Right atrium auricular region (tissue), 2 donors: ENCODE results near the gene F13A1. TPM values are rescaled to one million over a fixed set of nuclear protein-coding genes. Genes with fewer than 3 reads are reported as not detected.

Source experiments
- DNase-seq: peaks from one replicate; pipeline ENCODE4 v3.0.0-alpha.2; 2019; ENCODE audit warnings: low spot score
- H3K27ac ChIP-seq, 2 donors: fragments of 200-600 bp; sonication (generic); 1 replicate in 1 of 2; 2 replicates in 1 of 2; pipeline ENCODE4 v1.5.1; 2016 to 2019
- H3K27me3 ChIP-seq, 2 donors: fragments of 200-600 bp; sonication (generic); one replicate each; pipeline versions ENCODE4 v1.5.1 to v1.6.0; 2017 to 2019
- H3K36me3 ChIP-seq: fragments of 200-600 bp; sonication (generic); one replicate; pipeline ENCODE4 v1.5.1; 2016
- H3K4me1 ChIP-seq, 2 donors: fragments of 200-600 bp; sonication (generic); one replicate each; pipeline versions ENCODE4 v1.5.1 to v1.6.0; 2017 to 2019
- H3K4me3 ChIP-seq, 2 donors: fragments of 200-600 bp; sonication (generic); 1 replicate in 1 of 2; 2 replicates in 1 of 2; pipeline ENCODE4 v1.5.1; 2017 to 2019; ENCODE audit warnings: mild to moderate bottlenecking in 1 of 2, moderate library complexity in 1 of 2
- H3K9me3 ChIP-seq, 2 donors: fragments of 200-600 bp; sonication (generic); one replicate each; pipeline ENCODE4 v1.5.1; 2019
- total RNA-seq, 2 donors: library from RNA; depleted of rRNA; stranded (reverse); fragments of >200 nt; gene quantifications; one replicate each; pipeline ENCODE4 v1.1.0, GENCODE V29; 2016
- TF ChIP-seq, protein P1 (sequence below), 2 donors: fragments of 200-600 bp; sonication (generic); IDR thresholded peaks; one replicate each; pipeline ENCODE4 v1.5.1; 2019; ENCODE audit warnings: antibody characterized with exemption in 2 of 2

Gene F13A1
- total RNA-seq, 2 donors from 2014 or later = 30.4 to 33.2 TPM

- TF ChIP-seq, protein P1, sequence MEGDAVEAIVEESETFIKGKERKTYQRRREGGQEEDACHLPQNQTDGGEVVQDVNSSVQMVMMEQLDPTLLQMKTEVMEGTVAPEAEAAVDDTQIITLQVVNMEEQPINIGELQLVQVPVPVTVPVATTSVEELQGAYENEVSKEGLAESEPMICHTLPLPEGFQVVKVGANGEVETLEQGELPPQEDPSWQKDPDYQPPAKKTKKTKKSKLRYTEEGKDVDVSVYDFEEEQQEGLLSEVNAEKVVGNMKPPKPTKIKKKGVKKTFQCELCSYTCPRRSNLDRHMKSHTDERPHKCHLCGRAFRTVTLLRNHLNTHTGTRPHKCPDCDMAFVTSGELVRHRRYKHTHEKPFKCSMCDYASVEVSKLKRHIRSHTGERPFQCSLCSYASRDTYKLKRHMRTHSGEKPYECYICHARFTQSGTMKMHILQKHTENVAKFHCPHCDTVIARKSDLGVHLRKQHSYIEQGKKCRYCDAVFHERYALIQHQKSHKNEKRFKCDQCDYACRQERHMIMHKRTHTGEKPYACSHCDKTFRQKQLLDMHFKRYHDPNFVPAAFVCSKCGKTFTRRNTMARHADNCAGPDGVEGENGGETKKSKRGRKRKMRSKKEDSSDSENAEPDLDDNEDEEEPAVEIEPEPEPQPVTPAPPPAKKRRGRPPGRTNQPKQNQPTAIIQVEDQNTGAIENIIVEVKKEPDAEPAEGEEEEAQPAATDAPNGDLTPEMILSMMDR (IDR thresholded peaks at IDR 0.05) = no peak
- no peaks in the 10 kb centered on the region for H3K27me3 ChIP-seq
- no peaks in the 10 kb centered on the region for H3K9me3 ChIP-seq
- no peak for DNase-seq
- peaks cover 0 to 22% of the 10 kb centered on the region in 2 donors for H3K4me1 ChIP-seq
- H3K27ac ChIP-seq = no peak overlapping the region
- peak overlapping the region; percentile 5 to 21 for H3K4me3 ChIP-seq
- H3K36me3 ChIP-seq = no peaks in the 10 kb centered on the region
Observed at GRCh38 chr6:6317825-6318733, 2.4 kb downstream of the F13A1 start.

- Histone ChIP-seq H3K27ac (no peak overlapping the region), H3K36me3 (no peaks in the 10 kb centered on the region), H3K4me1 (peaks cover 0 to 22% of the 10 kb centered on the region in 2 donors), H3K9me3 (no peaks in the 10 kb centered on the region), H3K4me3 (peak overlapping the region in 1 of 2 donors; percentile 21), H3K27me3 (no peaks in the 10 kb centered on the region)
- no peak for DNase-seq
- TF ChIP-seq, protein P1 (IDR thresholded peaks at IDR 0.05) = no peak
Observed at GRCh38 chr6:6317386-6317785, 3.1 kb downstream of the F13A1 start.

DNA sequence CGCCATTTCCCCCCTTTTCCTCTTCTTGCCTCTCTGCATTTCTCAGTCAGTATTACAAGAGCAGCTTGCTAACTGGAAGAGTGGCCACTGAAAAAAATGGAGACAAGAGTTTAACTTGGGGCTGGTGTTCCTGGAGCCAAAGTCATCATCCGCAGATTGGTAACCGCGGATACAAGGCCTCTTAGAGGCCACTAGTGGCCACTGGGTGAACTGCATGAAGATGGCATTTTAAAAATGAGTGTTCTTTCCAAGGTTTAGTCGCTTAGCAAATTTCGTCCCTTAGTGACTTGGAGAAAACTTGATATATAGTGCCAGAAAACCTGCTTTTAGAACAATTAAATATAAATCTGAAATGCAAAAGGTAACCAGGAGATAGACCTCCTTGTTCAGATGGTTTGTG is 4.8 kb downstream of the F13A1 start:
- H3K4me3 ChIP-seq = no peak overlapping the region
- TF ChIP-seq, protein P1 (IDR thresholded peaks at IDR 0.05) = peak; percentile 82 to 86
- H3K4me1 ChIP-seq = peaks cover 0 to 18% of the 10 kb centered on the region in 2 donors

DNA sequence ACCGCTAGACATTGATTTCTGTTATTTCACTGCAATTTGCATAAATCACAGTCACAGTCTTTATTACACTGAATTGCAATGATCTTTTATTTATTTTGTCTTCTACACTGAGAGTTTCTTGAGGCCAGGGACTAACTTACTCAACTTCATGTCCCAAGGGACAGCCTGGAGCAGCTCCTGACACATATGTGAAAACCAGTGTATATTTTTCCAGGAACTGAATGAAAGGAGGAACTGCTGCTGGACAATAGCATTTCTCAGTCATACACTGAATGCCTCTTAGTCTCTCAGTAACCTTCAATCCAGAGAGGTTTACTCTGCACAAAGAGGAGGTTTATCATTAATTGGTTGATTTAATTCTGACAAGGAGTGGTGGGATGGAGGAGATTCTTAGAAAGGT is 5.9 kb downstream of the F13A1 start:
- Histone ChIP-seq H3K27ac (no peak overlapping the region), H3K36me3 (no peaks in the 10 kb centered on the region), H3K9me3 (no peaks in the 10 kb centered on the region), H3K4me3 (no peak overlapping the region), H3K27me3 (no peaks in the 10 kb centered on the region), H3K4me1 (peaks cover 0 to 8% of the 10 kb centered on the region in 2 donors)
- no peak for DNase-seq
- TF ChIP-seq, protein P1 (IDR thresholded peaks at IDR 0.05) = no peak

More for the DNA sequence above, 4.8 kb downstream of the F13A1 start:
- Histone ChIP-seq H3K9me3 (no peaks in the 10 kb centered on the region), H3K27me3 (no peaks in the 10 kb centered on the region), H3K27ac (no peak overlapping the region), H3K36me3 (no peaks in the 10 kb centered on the region)
- DNase-seq = no peak

DNA sequence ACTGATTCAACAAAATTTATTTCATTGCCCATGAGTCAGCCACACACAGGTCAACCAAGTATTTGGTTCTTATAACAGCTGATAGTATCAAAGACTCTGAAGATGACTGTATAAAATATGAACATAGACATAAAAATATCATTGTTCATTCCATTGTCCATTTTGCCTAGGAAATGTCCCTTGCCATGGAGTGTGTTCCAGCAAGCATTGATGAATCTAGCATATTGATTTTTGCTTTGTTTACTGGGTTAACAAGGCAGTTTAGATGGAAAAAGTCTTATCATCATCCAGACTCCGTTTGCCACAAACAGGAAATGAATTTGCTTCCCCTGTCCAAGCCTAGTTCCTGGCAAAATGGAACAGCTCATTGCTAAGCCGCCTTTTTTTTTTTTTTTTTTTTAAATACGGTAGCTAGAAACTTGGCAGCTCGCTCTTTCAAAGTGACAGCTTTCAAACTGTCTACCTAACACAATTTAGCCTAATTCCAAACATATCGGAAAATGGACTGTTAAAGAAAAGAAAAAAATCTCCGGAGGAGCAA is 7.5 kb downstream of the F13A1 start:
- Histone ChIP-seq H3K36me3 (no peaks in the 10 kb centered on the region), H3K27ac (no peak overlapping the region), H3K27me3 (no peaks in the 10 kb centered on the region), H3K4me3 (no peak overlapping the region), H3K4me1 (peaks cover 0 to 7% of the 10 kb centered on the region in 2 donors), H3K9me3 (no peaks in the 10 kb centered on the region)
- no peak for DNase-seq
- TF ChIP-seq, protein P1 (IDR thresholded peaks at IDR 0.05) = no peak
